Activated gamma-delta T cell (primary cell): ENCODE data around the gene NHSL1.

Source experiments
- DNase-seq: peaks from one replicate; lab custom pipeline; 2025; lab: John Stamatoyannopoulos, UW
- total RNA-seq, 2 donors: gene quantifications; one replicate each; lab custom pipeline; 2026; lab: John Stamatoyannopoulos, UW

Gene NHSL1, protein sequence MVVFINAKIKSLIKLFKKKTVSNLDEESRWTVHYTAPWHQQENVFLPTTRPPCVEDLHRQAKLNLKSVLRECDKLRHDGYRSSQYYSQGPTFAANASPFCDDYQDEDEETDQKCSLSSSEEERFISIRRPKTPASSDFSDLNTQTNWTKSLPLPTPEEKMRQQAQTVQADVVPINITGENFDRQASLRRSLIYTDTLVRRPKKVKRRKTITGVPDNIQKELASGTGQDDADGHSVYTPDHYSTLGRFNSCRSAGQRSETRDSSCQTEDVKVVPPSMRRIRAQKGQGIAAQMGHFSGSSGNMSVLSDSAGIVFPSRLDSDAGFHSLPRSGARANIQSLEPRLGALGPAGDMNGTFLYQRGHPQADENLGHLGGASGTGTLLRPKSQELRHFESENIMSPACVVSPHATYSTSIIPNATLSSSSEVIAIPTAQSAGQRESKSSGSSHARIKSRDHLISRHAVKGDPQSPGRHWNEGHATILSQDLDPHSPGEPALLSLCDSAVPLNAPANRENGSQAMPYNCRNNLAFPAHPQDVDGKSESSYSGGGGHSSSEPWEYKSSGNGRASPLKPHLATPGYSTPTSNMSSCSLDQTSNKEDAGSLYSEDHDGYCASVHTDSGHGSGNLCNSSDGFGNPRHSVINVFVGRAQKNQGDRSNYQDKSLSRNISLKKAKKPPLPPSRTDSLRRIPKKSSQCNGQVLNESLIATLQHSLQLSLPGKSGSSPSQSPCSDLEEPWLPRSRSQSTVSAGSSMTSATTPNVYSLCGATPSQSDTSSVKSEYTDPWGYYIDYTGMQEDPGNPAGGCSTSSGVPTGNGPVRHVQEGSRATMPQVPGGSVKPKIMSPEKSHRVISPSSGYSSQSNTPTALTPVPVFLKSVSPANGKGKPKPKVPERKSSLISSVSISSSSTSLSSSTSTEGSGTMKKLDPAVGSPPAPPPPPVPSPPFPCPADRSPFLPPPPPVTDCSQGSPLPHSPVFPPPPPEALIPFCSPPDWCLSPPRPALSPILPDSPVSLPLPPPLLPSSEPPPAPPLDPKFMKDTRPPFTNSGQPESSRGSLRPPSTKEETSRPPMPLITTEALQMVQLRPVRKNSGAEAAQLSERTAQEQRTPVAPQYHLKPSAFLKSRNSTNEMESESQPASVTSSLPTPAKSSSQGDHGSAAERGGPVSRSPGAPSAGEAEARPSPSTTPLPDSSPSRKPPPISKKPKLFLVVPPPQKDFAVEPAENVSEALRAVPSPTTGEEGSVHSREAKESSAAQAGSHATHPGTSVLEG (N-terminal part only)
- total RNA-seq: 0.10 to 0.74 reads per million in 2 donors

GRCh38 chr6:138499303-138500018, at the start of gene NHSL1:
TSS of gene NHSL1 (minus strand) at chr6:138499494. CDS start at chr6:138499290, 204 bp downstream.
- no peak for DNase-seq

DNA sequence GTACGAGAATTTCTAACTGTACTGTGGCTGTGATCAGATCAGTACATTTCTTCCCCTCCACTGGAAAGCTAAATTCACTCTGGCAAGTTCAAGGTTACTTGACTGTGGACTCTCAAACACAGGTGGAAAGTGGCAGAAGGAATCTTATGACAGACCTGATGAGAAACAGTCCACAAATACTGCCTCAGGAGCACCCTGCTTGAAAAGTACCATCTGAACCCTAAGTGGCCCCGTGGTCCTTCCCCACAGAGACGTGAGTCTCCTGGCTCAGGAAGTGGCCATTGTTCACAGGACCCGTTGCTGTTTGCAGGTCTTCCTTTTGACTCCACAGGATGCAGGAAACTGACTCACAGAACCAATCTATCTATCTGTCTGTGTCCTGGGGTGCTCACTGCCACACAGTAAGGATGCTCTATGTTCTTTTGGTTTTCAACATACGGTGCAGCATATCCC, 47.5 kb upstream of the NHSL1 start:
- DNase-seq: no peak

DNA sequence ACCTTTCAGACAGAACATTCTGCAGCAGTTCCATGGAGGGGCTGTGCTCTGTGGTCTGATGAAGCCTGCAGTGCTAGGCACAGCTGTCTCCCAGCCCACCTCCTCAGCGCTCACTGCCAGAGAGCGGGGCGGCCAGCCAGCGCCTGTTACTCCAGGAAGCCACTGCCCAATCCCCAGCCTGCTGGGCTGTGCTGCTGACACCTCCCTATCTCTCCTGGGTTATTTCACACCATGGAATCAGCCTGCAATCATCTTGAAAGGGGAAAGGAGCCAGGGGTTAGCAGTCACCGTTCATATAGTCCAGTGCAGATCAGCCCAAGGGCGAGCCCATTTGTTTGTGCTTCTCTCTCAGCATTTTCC, 46.3 kb upstream of the NHSL1 start:
- no peak for DNase-seq

- no peak for DNase-seq
Observed at GRCh38 chr6:138544501-138544900, 45.2 kb upstream of the NHSL1 start.

DNA sequence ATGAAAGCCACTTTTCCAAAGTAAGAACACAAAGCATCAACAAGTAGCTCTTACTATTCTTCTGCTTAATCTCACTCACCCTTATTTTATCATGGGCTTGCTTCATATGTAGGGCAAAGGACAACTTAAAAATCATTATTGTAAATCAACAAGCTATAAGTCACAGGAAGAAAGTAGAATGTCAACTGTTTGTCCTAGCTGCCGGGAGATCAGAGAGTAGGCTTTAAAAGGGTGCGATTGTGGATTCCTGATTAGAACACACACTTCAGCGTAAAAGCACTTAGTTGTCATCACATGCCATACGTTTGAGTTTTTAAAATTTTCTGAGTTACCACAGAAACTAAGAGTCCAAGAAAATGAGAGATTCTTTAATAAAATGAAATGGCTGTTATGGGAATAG, 44.4 kb upstream of the NHSL1 start:
- DNase-seq: no peak

GRCh38 chr6:138541823-138542481, 42.7 kb upstream of the NHSL1 start:
- no peak for DNase-seq

GRCh38 chr6:138540468-138540867, 41.2 kb upstream of the NHSL1 start:
- DNase-seq: no peak

DNA sequence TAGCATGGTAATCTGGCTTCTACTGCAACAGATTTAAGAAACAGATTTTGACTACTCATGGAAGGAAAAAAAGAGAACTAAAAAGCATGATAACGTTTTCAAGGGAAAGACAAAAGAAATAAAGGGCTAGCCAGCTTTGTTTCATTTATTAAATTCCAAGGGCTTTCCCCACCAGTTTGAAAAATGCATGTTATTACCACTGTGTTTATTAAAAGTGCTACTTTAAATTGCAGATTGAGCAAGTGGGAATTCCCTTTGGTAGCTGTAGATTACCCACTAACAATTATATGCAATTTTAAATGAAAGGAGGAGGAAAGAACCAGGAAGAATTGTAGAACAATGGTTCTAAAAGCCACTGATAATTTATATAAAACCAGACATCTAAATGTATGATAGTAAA, 40.6 kb upstream of the NHSL1 start:
- DNase-seq: no peak

DNA sequence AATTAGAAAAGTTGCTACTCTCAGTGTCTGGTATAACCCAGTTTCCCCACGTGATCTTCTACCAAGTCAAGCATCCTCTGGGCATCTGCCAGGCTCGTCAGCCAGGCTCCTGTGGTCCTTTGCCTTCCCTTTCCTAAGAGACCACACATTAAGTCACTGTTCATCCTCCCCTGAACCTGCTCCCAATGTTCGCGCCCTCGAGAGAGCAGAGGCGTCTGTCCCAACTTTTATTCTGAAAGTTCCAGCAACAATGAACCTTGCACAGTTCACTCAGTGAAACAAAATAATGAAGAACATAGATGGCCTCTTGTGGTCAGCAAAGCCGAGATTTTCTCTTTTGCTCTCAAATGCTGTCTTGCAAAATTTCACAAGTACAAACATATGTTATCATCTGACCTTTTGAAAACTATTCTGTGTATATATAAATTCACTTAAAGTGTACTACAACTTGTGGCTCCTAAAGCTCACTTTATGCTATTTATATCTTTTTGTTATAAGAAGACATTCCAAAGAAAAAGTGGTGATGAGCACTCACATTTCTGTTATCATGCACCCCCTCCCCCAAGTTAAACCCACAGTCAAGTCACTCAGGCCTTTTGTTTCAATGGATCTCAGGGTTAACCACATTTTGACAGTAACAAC, 39.2 kb upstream of the NHSL1 start:
- DNase-seq: no peak

GRCh38 chr6:138537106-138537505, 37.8 kb upstream of the NHSL1 start:
- no peak for DNase-seq

GRCh38 chr6:138535728-138536455, 36.6 kb upstream of the NHSL1 start:
- no peak for DNase-seq

- DNase-seq: no peak
Observed at GRCh38 chr6:138533667-138534066, 34.4 kb upstream of the NHSL1 start.

- DNase-seq: no peak
Observed at GRCh38 chr6:138531387-138531786, 32.1 kb upstream of the NHSL1 start.

GRCh38 chr6:138529478-138529877, 30.2 kb upstream of the NHSL1 start:
- no peak for DNase-seq

DNA sequence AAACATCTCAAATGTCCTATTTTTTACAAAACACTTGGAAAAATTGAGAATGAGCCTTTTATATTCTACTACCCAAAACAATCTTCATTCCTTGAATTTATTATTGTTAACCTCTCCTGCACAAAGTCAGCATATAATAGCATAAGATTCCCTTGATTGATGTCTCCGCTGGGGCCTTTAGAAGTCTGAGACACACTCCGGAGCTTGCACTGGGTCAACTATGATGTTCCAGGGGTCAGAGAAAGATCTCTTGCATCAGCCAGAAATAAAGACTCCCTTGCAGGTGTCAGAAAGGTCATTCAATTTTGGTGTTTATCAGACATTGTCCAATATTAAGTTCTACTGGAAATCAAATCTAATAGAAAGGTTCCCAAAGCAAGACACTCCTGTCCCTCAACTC, 29.7 kb upstream of the NHSL1 start:
- no peak for DNase-seq

GRCh38 chr6:138528137-138528536, 28.8 kb upstream of the NHSL1 start:
- DNase-seq: no peak

DNA sequence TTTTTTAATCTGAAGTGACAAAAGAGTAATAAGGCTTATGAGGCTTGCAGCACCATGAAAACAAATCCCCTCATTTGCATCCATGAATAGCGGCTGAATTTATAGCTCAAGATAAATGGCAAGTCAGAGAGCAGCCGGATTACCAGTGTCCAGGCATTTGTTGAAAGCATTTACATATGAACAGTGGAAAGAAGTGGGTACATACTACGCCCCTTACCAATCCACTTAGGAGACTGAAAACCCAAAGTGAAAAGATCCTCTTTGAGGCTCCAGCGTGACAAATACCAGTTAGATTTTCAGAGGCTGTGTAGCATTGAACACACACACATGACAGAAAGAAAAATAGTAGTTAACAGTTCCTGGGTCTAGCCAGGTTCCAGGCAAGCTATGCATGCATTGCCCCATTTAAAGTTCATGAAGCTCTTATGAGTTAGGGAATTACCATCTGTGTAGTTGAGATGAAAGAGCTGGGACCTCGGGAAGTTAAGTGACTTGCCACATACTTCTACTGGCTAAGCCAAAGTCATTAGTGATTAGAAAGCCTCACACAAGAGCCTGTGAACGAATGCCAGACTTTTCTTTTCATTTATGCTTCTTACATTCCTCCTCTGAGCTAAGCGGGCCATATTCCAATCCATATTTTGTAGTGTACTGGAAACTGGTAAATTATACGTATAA, 28.3 kb upstream of the NHSL1 start:
- DNase-seq: no peak

GRCh38 chr6:138526822-138527235, 27.5 kb upstream of the NHSL1 start:
- no peak for DNase-seq

DNA sequence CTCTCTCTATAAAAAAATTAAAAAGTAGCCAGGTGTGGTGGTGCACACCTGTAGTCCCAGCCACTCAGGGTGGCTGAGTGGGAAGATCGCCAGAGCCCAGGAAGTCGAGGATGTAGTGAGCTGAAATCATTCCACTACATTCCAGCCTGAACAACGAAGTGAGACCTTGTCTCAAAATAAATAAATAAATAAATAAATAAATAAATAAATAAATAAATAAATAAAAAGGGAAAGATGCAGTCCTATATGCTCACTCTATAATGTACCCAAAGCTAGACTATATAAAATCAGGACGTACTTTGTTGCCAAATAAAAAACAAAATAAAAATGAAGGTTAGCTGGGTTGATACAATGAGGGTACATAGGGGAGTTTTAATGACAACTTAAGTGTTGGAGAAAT, 26.1 kb upstream of the NHSL1 start:
- no peak for DNase-seq
